GM19025 (cell line): ENCODE results near the gene LAMB3.

Source experiments
- ATAC-seq: cut with Tn5 transposase; IDR thresholded peaks from one replicate; pipeline ENCODE4 v1.9.1; 2021; ENCODE audit warnings: mild to moderate bottlenecking, low read depth, moderate library complexity; ENCODE audit not compliant: unreplicated experiment

Gene LAMB3

DNA sequence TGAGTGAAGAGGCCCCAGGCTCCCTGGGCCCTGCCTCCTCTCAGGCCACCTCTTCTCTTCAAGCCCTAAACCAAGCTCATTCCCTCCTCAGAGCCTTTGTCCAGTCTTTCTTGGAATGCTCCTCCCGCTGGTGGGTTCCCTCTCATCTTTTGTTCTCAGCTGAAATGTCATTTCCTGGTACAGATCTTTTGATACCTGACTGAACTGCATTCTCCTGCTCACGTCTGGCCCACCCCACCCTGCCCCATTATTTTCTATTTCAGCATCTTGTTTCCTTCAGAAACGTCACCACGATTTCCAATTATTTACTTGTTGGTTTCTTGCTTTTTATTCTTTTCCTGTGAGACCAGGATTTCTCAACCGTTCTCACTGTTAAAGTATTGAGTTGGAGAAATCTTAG, 16.4 kb downstream of the LAMB3 start:
- no peak for ATAC-seq

DNA sequence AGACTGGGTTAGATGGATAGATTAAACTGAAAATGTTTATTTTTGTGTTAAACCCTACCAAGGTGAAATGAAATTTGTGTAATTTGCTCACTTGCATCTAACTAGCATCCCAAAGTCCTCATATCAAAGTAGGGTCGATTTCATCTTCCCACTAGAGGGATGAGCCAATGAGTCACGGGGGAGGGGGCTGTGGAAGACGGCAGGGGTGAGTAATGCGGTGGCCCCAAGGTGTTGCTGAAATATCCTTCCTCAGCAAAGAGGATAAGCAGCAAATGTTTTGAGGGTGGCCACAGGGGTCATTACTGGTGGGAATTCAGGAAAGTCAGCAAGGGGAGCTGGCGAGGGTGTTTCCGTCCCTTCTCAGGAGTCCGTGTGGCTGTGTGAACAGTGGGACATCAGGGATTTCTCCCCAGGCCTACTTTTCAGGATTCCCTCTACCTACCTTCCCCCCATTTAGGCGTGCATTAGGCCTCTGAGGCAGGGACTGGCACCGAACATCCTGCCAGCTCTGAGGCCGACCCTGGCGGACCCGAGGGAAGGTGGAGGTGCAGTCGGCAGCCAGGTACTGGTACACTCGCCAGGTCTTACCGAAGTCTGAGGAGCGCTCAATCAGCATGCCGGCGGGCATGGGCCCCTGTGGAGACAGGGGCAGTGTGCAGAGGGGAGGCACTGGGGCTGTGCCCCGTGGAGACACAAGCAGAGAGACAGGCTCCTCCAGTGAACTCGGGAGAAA, 18.1 kb downstream of the LAMB3 start:
- no peak for ATAC-seq

GRCh38 chr1:209633335-209633997, 18.8 kb downstream of the LAMB3 start:
- no peak for ATAC-seq

- ATAC-seq = no peak
Measured at GRCh38 chr1:209630383-209631225, 21.6 kb downstream of the LAMB3 start.

DNA sequence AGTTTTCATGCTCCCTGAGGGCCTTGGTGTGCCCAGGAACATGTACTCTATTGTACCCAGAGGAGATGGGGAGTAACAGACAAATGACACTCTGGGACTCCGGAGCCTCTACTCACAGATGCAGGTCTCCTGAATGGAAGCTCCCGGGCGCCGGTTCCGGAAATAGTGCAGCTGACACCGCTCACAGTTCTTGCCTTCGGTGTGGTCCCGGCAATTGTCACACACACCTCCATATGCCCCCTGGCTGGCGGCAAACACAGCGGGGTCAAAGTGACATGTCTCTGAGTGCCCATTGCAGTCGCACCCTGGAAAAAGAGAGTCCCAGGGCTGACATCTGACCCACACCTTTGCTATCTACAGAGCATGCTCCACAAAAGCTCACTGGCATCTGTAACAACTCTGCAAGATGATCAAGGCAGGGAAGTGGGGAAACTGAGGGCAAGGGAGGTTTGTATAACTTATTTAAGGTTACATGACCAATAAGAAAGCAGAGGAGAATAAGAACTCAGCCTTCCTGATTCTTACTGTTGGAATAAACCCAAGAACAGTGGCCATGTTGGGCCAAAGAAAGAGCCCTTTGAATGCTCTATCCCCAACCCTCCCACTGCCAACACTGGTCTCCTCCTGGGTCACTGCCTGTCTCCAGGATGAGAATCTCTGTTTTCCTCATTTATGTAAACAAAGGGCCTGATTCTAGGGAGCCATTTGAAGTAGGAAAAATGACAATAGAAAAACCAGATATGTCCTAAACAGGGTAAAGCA, 22.4 kb downstream of the LAMB3 start:
- ATAC-seq = no peak

DNA sequence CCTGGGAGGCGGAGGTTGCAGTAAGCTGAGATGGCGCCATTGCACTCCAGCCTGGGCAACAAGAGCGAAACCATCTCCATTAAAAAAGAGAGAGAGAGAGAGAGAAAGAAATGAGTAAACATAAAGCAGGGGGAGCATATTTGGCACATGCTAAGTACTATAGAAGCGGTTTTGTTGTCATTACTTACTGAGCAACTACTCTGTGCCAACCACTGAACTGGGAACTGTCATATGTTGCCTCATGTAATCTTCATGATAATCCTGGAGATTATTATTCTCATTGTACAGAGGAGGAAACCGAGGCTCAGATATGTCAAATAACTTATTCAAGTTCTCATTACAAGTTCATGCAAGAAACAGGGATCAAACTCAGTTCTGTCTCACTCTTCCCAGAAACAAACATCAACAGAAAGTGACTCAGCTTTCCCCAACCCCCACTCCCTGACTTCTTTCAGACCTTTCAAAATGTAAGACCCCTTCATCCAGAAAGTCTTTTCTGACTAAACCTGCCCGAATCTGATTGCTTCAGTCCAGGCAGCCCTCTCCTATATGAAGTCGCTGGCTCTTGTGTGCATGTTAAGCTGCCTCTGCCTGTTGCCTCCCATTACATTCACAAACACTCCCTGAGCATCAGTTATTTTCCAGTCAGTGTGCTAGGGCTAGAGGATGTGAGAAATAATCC, 23.5 kb downstream of the LAMB3 start:
- no peak for ATAC-seq

- no peak for ATAC-seq
Measured at GRCh38 chr1:209627732-209628196, 24.5 kb downstream of the LAMB3 start.

DNA sequence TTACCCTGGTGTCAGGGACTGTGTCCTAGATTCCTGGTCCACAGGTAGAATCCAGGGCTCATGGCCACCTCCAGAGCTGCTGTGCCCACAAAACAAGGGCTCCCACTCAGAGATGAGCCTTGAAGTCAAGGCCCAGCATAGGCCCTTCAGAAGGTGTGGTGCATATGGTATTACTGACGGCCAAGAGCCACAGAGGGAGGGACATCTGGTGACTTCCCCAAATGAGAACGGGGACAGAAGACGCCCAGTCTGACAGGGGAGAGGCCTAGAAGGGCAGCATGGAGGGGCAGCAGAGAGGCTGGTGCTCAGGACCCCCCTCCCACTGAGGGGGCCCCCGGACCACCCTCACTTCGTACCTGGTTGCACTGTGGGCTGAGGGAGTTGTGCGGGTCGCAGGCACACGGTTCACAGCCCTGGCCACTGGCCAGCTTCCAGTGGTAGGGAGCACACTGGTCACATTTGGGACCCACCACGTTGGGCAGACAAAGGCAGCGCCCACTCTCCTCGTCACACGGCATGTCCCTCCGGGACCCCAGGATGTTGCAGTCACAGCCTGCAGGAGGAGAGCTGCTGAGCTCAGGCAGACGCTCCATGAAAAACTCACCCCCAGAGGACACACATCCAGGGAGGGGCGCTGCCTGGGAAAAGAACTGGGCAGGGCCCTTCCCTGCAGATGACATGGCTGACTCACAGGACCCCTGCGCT, 25.0 kb downstream of the LAMB3 start:
- ATAC-seq = no peak

GRCh38 chr1:209626346-209627026, 25.7 kb downstream of the LAMB3 start:
- no peak for ATAC-seq

- no peak for ATAC-seq
Measured at GRCh38 chr1:209625791-209626285, 26.4 kb downstream of the LAMB3 start.

DNA sequence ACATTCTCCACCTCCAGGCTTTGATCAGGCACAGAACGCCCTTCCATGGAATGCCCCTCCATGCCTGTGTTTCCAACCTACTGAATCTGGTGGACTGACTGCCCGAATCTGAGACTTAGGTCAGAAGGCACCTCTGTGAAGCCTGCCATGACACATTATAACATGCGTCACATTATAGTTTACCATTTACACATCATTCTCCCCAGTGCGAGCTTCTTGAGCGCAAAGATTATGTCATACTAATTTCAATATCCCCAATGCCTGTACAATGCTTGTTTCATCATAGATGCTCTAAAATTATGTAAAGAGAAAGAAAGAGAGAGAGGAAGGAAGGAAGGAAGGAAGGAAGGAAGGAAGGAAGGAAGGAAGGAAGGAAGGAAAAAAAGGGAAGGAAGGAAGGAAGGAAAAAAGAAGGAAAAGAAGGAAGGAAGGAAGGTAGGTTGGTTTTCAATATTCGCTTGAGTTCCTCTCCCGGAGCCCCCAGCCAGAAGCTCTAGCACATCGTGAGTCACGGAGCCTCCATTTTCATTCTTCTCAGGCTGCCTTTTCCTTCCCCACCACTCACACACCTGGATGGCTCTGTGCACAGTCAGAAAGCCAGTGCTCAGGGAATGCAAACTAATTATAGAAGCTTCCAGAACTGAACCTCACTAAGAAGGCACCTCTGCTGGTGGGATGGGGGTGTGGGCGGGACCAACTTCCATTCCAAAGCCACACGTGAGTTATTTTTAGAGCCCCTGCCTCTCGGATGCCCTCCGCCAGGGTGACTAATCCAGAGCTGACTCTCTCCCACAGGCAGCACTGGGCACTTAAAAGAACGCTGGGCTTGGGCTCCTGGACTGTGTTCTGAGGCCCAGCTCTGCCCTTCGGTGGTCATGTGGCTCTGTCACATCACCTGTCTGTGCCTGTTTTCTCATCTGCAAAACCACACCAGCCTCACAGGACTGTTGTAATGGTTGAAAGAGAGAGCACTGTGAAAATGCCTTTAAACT, 27.4 kb downstream of the LAMB3 start:
- no peak for ATAC-seq

DNA sequence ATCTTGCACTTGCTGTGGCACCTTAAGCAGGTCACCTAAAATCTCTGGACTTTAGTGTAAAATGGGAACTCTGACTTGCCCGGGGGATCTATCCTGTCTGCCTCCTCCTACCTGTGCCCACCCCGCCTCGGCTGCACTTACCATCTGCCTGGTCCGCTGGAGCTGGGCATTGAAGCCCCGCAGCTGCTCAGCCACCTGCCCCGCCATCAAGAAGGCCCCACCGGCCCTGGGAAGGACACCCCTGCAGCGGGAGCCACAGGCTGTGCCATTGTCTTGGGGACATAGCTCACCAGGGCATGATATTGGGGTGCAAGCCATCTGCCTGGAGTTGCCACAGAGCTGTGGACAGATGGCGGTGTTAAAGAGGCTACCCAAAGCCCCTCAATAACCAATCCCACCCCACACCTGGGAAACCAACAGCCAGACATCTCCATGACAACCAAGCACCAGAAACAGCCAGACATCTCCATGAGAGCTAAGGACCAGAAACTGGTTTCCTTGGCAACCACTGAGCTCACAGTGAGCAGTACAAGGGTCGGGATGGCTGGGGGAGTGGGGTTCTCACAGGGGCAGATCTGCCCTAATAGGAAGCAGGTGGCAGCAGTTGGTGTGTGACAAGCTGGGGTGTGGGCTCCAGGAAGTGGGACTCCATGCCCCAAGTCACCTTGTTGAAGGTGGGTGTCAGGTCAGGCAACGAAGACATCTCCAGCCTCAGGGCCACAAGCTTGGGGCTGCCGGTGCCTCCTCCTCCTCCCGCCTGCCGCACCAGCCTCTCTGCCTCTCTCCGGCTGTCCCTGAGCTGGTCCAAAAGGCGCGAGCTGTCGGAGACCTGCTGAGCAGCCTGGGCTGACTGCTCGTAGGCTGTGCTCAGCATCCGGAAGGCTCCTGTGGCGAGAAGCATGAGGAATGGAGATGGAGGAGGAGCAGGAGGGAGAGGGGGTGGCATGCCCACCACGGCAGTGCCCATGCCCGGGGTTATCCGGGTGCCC, 29.1 kb downstream of the LAMB3 start:
- no peak for ATAC-seq

DNA sequence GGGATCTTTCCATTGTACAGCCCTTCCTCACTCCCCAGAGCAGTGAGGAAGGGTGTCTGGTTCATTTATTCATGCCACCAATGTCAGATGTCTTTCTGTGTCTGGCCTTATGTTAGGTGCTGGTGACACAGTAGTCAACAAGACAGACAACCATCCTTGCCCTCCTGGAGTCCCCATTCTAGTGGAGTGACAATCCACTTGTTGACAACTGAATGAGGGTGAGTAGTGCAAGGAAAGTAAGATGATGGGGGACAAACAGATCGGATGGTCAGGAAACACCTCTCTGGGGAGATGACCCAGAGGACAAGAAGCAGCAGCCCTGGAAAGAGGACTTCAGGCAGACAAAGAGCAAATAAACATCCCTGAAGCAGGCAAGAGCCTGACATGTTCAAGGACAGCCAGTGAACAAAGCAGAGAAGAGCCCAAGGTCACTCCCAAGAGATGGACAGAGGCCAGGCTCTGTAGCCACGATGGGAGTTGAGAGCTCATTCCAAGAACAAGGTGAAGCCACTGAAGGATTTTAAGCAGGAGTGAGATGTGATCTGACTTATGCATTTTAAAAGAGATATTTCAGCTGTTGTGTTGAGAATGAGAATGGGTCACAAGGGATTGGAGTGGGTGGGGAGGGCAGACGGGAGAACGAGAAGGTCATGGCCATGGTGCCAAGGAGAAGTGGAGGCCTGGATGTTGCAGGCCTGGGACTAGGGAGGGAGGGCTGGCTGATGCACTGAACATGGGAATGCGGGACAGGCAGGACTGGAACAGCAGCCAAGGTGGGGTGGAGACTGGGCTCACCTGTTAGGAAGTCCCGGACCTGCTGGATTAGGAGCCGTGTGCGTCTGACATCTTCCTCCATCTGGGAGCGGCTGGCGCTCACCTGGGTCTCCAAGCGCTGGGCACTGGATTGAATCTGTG, 30.2 kb downstream of the LAMB3 start:
- no peak for ATAC-seq

DNA sequence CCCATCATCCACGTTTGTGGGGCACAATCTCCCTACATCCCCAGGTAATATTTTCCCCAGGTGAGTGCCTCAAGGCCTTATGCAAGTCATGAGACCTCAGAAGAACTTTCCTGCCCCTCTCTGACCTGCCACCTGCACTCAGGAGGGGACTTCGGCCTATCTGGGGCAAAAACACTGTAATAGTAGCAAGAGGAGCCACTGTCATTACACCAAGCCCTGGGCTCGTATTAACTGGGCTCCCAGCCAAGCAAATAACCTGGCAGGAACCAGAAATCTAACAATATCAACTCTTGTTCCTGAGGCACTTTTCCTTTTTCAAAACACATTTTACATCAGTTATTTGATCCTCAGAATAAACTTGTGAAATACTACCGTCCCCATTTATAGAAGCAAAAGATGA, 30.9 kb downstream of the LAMB3 start:
- ATAC-seq = no peak

- no peak for ATAC-seq
Measured at GRCh38 chr1:209620487-209620884, 31.7 kb downstream of the LAMB3 start.
